ENCODE data around the gene SNRNP70.
A peak's percentile ranks its signal among the peaks of the same experiment; 100 is the strongest.
"Not testable (repeated sequence)": the region's sequence is repeated elsewhere in the genome, so short reads cannot be mapped to it uniquely, and the experiment has no call there.

Gene SNRNP70

DNA sequence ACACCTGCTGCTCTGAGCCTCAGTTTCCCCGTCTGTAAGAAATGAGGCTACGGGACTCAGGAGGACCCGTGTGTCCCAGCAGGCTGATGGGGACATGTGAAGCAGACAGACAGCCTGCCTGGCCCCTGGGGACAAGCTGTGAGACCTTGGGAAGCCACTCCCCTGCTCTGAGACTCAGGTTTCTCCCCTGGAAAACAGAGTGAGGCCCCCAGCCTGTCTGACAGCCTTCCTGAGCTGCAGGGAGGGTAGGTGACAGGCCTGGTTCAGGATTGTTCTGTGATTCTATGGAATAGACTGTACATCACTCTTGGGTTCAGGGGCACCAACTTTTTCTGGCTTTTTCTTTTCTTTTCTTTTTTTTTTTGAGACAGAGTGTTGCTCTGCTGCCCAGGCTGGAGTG lies 17.7 kb upstream of the SNRNP70 start:
- H3K9me3 ChIP-seq (ENCODE audit: low read length): no peaks in the 10 kb centered on the region
- H3K4me1 ChIP-seq (ENCODE audit: insufficient read depth, low read length): no peaks in the 10 kb centered on the region
- no peaks in the 10 kb centered on the region for H3K36me3 ChIP-seq (ENCODE audit: insufficient read depth, low read length)
- no peak overlapping the region for H3K9ac ChIP-seq (ENCODE audit: low read length)
- H3K27ac ChIP-seq (ENCODE audit: low read depth, low read length): no peak overlapping the region
- H3K27me3 ChIP-seq (ENCODE audit: control insufficient read depth in 1 of 2, insufficient read depth in 2 of 2, low read length in 2 of 2): peaks cover 6 to 65% of the 10 kb centered on the region in 2 donors
- H3K4me3 ChIP-seq (ENCODE audit: low read depth in 1 of 2, low read length in 2 of 2): no peak overlapping the region

DNA sequence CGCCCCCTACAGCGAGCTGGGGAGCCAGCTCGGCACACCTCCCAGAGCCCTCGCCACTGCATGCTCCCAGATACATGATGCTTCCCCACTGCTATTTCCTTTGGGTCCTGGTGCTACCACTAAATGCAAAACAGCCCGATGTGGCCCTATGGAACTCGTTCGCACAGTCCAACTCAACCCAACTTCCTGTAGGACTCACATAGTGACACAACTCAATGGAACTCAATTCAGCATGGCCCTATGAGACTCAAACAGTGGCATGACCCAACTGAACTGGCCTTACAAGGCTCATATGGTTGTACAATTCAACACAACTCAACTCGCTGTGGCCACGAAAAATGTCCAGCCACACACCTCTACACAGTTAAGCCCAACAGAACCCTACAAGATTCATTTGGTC lies 16.2 kb upstream of the SNRNP70 start:
- no peaks in the 10 kb centered on the region for H3K36me3 ChIP-seq (ENCODE audit: insufficient read depth, low read length)
- no peak overlapping the region for H3K4me3 ChIP-seq (ENCODE audit: low read depth in 1 of 2, low read length in 2 of 2)
- no peak overlapping the region for H3K9ac ChIP-seq (ENCODE audit: low read length)
- no peak overlapping the region for H3K27ac ChIP-seq (ENCODE audit: low read depth, low read length)
- H3K27me3 ChIP-seq (ENCODE audit: control insufficient read depth in 1 of 2, insufficient read depth in 2 of 2, low read length in 2 of 2): peaks cover 17 to 72% of the 10 kb centered on the region in 2 donors
- H3K4me1 ChIP-seq (ENCODE audit: insufficient read depth, low read length): no peaks in the 10 kb centered on the region
- no peaks in the 10 kb centered on the region for H3K9me3 ChIP-seq (ENCODE audit: low read length)

- no peaks in the 10 kb centered on the region for H3K4me1 ChIP-seq (ENCODE audit: insufficient read depth, low read length)
- H3K36me3 ChIP-seq (ENCODE audit: insufficient read depth, low read length): no peaks in the 10 kb centered on the region
- no peaks in the 10 kb centered on the region for H3K9me3 ChIP-seq (ENCODE audit: low read length)
- H3K27ac ChIP-seq (ENCODE audit: low read depth, low read length): no peak overlapping the region
- peaks cover 13 to 65% of the 10 kb centered on the region in 2 donors for H3K27me3 ChIP-seq (ENCODE audit: control insufficient read depth in 1 of 2, insufficient read depth in 2 of 2, low read length in 2 of 2)
- no peak overlapping the region for H3K9ac ChIP-seq (ENCODE audit: low read length)
- H3K4me3 ChIP-seq (ENCODE audit: low read depth in 1 of 2, low read length in 2 of 2): no peak overlapping the region
Observed at GRCh38 chr19:49070416-49070815, 14.8 kb upstream of the SNRNP70 start.

- H3K9me3 ChIP-seq (ENCODE audit: low read length): no peaks in the 10 kb centered on the region
- no peaks in the 10 kb centered on the region for H3K36me3 ChIP-seq (ENCODE audit: insufficient read depth, low read length)
- peaks cover 13 to 53% of the 10 kb centered on the region in 2 donors for H3K27me3 ChIP-seq (ENCODE audit: control insufficient read depth in 1 of 2, insufficient read depth in 2 of 2, low read length in 2 of 2)
- no peaks in the 10 kb centered on the region for H3K4me1 ChIP-seq (ENCODE audit: insufficient read depth, low read length)
- H3K9ac ChIP-seq (ENCODE audit: low read length): no peak overlapping the region
- H3K27ac ChIP-seq (ENCODE audit: low read depth, low read length): no peak overlapping the region
- H3K4me3 ChIP-seq (ENCODE audit: low read depth in 1 of 2, low read length in 2 of 2): no peak overlapping the region
Observed at GRCh38 chr19:49071860-49072547, 13.2 kb upstream of the SNRNP70 start.

- peaks cover 13 to 46% of the 10 kb centered on the region in 2 donors for H3K27me3 ChIP-seq (ENCODE audit: control insufficient read depth in 1 of 2, insufficient read depth in 2 of 2, low read length in 2 of 2)
- H3K9ac ChIP-seq (ENCODE audit: low read length): no peak overlapping the region
- no peaks in the 10 kb centered on the region for H3K4me1 ChIP-seq (ENCODE audit: insufficient read depth, low read length)
- H3K36me3 ChIP-seq (ENCODE audit: insufficient read depth, low read length): no peaks in the 10 kb centered on the region
- H3K9me3 ChIP-seq (ENCODE audit: low read length): no peaks in the 10 kb centered on the region
- no peak overlapping the region for H3K27ac ChIP-seq (ENCODE audit: low read depth, low read length)
- no peak overlapping the region for H3K4me3 ChIP-seq (ENCODE audit: low read depth in 1 of 2, low read length in 2 of 2)
Observed at GRCh38 chr19:49073514-49074378, 11.5 kb upstream of the SNRNP70 start.

DNA sequence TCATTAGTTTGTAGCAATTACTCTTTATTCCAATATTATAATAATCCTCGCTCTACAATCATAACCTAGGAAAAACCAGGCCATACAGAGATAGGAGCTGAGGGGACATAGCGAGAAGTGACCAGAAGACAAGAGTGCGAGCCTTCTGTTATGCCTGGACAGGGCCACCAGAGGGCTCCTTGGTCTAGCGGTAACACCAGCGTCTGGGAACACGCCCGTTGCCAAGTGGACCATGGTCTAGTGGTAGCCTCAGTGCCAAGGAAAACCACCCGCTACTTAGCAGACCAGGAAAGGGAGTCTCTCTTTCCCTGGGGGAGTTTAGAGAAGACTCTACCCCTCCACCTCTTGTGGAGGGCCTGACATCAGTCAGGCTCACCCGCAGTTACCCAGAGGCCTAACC lies 10.4 kb upstream of the SNRNP70 start:
- H3K27me3 ChIP-seq (ENCODE audit: control insufficient read depth in 1 of 2, insufficient read depth in 2 of 2, low read length in 2 of 2): peaks cover 13 to 39% of the 10 kb centered on the region in 2 donors
- not testable (repeated sequence) for H3K4me1 ChIP-seq (ENCODE audit: insufficient read depth, low read length); H3K9ac ChIP-seq (ENCODE audit: low read length)

DNA sequence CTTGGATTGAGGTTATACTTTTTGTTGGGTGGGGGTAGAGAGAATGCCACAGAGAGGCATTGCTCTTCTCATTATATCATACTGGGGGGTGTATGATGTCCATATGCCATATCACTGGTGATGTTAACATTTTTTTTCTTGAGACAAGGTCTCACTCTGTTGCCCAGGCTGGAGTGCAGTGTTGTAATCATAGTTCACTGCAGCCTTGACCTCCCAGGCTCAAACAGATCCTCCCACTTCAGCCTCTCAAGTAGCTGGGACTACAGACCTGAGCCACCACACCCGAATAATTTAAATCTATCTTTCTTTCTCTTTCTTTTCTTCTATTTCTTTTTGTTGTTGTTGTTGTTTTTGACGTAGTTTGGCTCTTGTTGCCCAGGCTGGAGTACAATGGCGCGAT lies 4.9 kb upstream of the SNRNP70 start:
- Histone ChIP-seq H3K9me3 (ENCODE audit: low read length) (no peaks in the 10 kb centered on the region), H3K27me3 (ENCODE audit: control insufficient read depth in 1 of 2, insufficient read depth in 2 of 2, low read length in 2 of 2) (no peaks in the 10 kb centered on the region), H3K27ac (ENCODE audit: low read depth, low read length) (no peak overlapping the region), H3K4me3 (ENCODE audit: low read depth in 1 of 2, low read length in 2 of 2) (no peak overlapping the region), H3K4me1 (ENCODE audit: insufficient read depth, low read length) (no peaks in the 10 kb centered on the region), H3K9ac (ENCODE audit: low read length) (no peak overlapping the region), H3K36me3 (ENCODE audit: insufficient read depth, low read length) (no peaks in the 10 kb centered on the region)

More for the DNA sequence above, 10.4 kb upstream of the SNRNP70 start:
- H3K4me3 ChIP-seq (ENCODE audit: low read depth in 1 of 2, low read length in 2 of 2); H3K9me3 ChIP-seq (ENCODE audit: low read length); H3K27ac ChIP-seq (ENCODE audit: low read depth, low read length); H3K36me3 ChIP-seq (ENCODE audit: insufficient read depth, low read length): not testable (repeated sequence)

- no peak overlapping the region for H3K9ac ChIP-seq (ENCODE audit: low read length)
- no peak overlapping the region for H3K4me3 ChIP-seq (ENCODE audit: low read depth in 1 of 2, low read length in 2 of 2)
- H3K4me1 ChIP-seq (ENCODE audit: insufficient read depth, low read length): peaks cover 3% of the 10 kb centered on the region
- H3K27me3 ChIP-seq (ENCODE audit: control insufficient read depth in 1 of 2, insufficient read depth in 2 of 2, low read length in 2 of 2): no peaks in the 10 kb centered on the region
- H3K36me3 ChIP-seq (ENCODE audit: insufficient read depth, low read length): no peaks in the 10 kb centered on the region
- H3K9me3 ChIP-seq (ENCODE audit: low read length): no peaks in the 10 kb centered on the region
- no peak overlapping the region for H3K27ac ChIP-seq (ENCODE audit: low read depth, low read length)
Observed at GRCh38 chr19:49081273-49081672, 4.0 kb upstream of the SNRNP70 start.

- Histone ChIP-seq H3K36me3 (ENCODE audit: insufficient read depth, low read length) (peaks cover 18% of the 10 kb centered on the region), H3K9ac (ENCODE audit: low read length) (no peak overlapping the region), H3K4me3 (ENCODE audit: low read depth in 1 of 2, low read length in 2 of 2) (peak overlapping the region; percentile 42 to 86), H3K27ac (ENCODE audit: low read depth, low read length) (peak overlapping the region; percentile 96), H3K9me3 (ENCODE audit: low read length) (no peaks in the 10 kb centered on the region), H3K27me3 (ENCODE audit: control insufficient read depth in 1 of 2, insufficient read depth in 2 of 2, low read length in 2 of 2) (no peaks in the 10 kb centered on the region), H3K4me1 (ENCODE audit: insufficient read depth, low read length) (peaks cover 22% of the 10 kb centered on the region)
Observed at GRCh38 chr19:49084206-49085019, 838 bp upstream of the SNRNP70 start.

DNA sequence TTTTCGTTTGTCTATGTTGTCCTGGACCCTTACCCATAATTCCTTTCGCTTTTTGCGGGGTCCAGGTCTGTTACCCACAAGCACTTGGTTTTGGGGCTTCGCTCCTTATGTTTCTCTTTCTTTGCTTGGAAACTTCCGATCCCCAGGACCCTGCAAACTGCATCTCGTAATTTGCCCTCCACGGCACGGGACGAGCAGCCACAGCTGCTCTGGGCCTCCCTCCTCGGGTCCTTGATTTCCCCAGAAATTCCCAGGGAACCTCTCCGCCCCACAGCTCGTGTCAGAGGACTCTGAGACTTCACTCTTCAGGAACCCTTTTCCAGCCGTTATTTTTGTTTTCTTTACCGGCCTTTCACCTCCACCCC lies 599 bp downstream of the SNRNP70 start:
- H3K9ac ChIP-seq (ENCODE audit: low read length): peak overlapping the region; percentile 57
- peaks cover 22% of the 10 kb centered on the region for H3K4me1 ChIP-seq (ENCODE audit: insufficient read depth, low read length)
- peak overlapping the region; percentile 96 for H3K27ac ChIP-seq (ENCODE audit: low read depth, low read length)
- no peaks in the 10 kb centered on the region for H3K27me3 ChIP-seq (ENCODE audit: control insufficient read depth in 1 of 2, insufficient read depth in 2 of 2, low read length in 2 of 2)
- peak overlapping the region; percentile 86 to 95 for H3K4me3 ChIP-seq (ENCODE audit: low read depth in 1 of 2, low read length in 2 of 2)
- H3K9me3 ChIP-seq (ENCODE audit: low read length): no peaks in the 10 kb centered on the region
- peaks cover 29% of the 10 kb centered on the region for H3K36me3 ChIP-seq (ENCODE audit: insufficient read depth, low read length)

DNA sequence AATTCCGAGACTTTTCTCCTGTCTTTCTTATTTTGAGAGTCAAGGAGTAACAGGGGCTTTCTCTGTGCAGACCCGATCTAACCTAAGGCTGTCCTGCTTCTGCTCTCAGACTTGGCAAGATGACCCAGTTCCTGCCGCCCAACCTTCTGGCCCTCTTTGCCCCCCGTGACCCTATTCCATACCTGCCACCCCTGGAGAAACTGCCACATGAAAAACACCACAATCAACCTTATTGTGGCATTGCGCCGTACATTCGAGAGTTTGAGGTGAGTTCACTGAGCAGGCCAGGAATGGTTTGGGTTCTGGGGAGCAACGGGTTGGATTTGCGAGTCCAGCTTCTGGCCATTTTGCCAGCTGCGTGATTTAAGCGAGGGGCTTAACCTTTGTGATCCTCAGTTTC lies 1.0 kb downstream of the SNRNP70 start:
- Histone ChIP-seq H3K27ac (ENCODE audit: low read depth, low read length) (peak overlapping the region; percentile 96), H3K4me3 (ENCODE audit: low read depth in 1 of 2, low read length in 2 of 2) (peak overlapping the region; percentile 86 to 95), H3K27me3 (ENCODE audit: control insufficient read depth in 1 of 2, insufficient read depth in 2 of 2, low read length in 2 of 2) (no peaks in the 10 kb centered on the region), H3K4me1 (ENCODE audit: insufficient read depth, low read length) (peaks cover 22% of the 10 kb centered on the region), H3K36me3 (ENCODE audit: insufficient read depth, low read length) (peaks cover 33% of the 10 kb centered on the region), H3K9ac (ENCODE audit: low read length) (peak overlapping the region; percentile 57), H3K9me3 (ENCODE audit: low read length) (no peaks in the 10 kb centered on the region)
